Natural killer cell (primary cell): Measurements from ENCODE around the gene CCR5AS.
A peak's percentile ranks its signal among the peaks of the same experiment; 100 is the strongest.

Experiments used
- ATAC-seq, 3 donors: fragments of 150-1000 bp in 2 of 3; fragments of 200-7000 bp in 1 of 3; cut with Tn5 transposase; 1 replicate in 1 of 3; 2 replicates in 2 of 3; pipeline ENCODE4 v1.10.0; 2021; ENCODE audit warnings: mild to moderate bottlenecking in 2 of 3, moderate library complexity in 2 of 3
- DNase-seq, 2 donors: peaks; one replicate each; pipeline versions ENCODE4 v3.0.0 to v3.0.0-alpha.2; 2013 to 2021; ENCODE audit warnings: mixed read lengths in 1 of 2
- H3K27ac ChIP-seq: one replicate; pipeline ENCODE4 v1.5.1; 2013; ENCODE audit warnings: mild to moderate bottlenecking, low read length
- H3K27me3 ChIP-seq: one replicate; pipeline ENCODE4 v1.6.1; 2013; ENCODE audit warnings: low read length; ENCODE audit not compliant: control insufficient read depth, insufficient read depth
- H3K36me3 ChIP-seq: one replicate; pipeline ENCODE4 v1.6.1; 2013; ENCODE audit warnings: low read length; ENCODE audit not compliant: control insufficient read depth, insufficient read depth
- H3K4me1 ChIP-seq: one replicate; pipeline ENCODE4 v1.6.1; 2013; ENCODE audit warnings: low read length; ENCODE audit not compliant: control insufficient read depth, insufficient read depth
- H3K4me3 ChIP-seq: one replicate; pipeline ENCODE4 v1.5.1; 2013; ENCODE audit warnings: low read length
- H3K9me3 ChIP-seq: one replicate; pipeline ENCODE4 v1.6.1; 2013; ENCODE audit warnings: low read length; ENCODE audit not compliant: control insufficient read depth, insufficient read depth
- H3K27ac Mint-ChIP-seq, 2 donors: one replicate each; pipeline ENCODE4 v1.8.0; 2022; ENCODE audit warnings: mild to moderate bottlenecking in 2 of 2, mixed read lengths in 2 of 2, moderate library complexity in 1 of 2
- H3K27me3 Mint-ChIP-seq, 2 donors: one replicate each; pipeline ENCODE4 v1.8.0; 2022; ENCODE audit warnings: low read depth in 2 of 2, mixed read lengths in 2 of 2
- H3K36me3 Mint-ChIP-seq: one replicate; pipeline ENCODE4 v1.8.0; 2022; ENCODE audit warnings: mixed read lengths
- H3K4me1 Mint-ChIP-seq, 2 donors: one replicate each; pipeline ENCODE4 v1.8.0; 2022; ENCODE audit warnings: mixed read lengths in 2 of 2
- H3K4me3 Mint-ChIP-seq: one replicate; pipeline ENCODE4 v1.8.0; 2022; ENCODE audit warnings: mild to moderate bottlenecking, moderate library complexity, mixed read lengths
- H3K9me3 Mint-ChIP-seq, 2 donors: one replicate each; pipeline ENCODE4 v1.8.0; 2022; ENCODE audit warnings: mixed read lengths in 2 of 2
- WGBS: methylation state at CpG from one replicate; pipeline ENCODE4 v1.1.7; 2013; ENCODE audit warnings: missing lambda C conversion rate; ENCODE audit not compliant: insufficient coverage; 5-methylcytosine and 5-hydroxymethylcytosine counted together
- intact Hi-C: fragments of 100-400 bp; cut with micrococcal nuclease; formaldehyde crosslinking; loops from one replicate; pipeline ENCODE4 v1.14.2; 2022
- TF ChIP-seq, protein P1 (sequence below): fragments of 200-600 bp; IDR thresholded peaks from one replicate; pipeline ENCODE4 v1.8.0; 2022; ENCODE audit warnings: antibody characterized with exemption

Gene CCR5AS

DNA sequence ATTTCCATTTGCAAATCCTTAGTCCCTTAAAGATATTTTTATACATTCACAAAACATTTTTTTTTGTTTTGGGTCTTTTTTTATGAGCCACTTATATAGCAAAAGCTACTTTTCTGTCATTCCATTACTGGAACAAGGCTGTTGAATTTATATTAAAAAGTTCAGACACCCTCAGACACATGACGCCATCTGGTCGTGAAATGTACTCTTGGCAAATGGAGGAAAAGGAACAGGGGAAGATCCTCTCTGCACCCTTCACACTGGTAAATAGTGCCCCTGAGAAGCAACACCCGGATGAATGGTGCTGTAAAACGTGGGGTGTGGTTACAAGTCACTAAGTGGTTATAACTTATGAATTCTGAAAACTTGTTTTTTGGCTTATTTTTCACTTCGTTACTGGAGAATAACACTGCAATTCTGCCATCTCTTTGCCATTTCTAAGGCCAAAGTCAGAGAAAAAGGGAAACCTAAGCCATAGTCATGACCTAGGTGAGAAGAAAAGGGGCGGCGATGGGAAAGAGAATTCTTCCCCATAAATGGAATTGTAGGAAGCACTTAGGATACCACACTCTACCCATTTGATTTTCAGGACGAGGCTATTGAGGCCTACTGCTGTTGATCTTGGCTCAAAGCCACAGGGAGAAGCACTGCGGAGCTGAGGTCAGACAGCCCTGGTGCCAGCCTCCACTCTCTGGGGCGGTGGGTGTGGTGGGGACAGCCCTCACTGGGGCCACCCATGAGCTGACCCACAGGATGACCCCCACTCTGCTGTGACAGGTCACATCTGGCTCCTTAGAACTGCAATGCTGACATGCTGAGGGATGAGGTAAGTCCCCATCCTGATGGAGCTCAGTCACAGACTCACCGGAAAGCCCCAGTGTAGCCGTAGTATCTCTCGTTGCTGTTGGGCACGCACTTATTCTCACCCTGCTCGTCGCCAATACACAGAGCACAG is 36.0 kb upstream of the CCR5AS start:
- peaks cover 0 to 2% of the 10 kb centered on the region in 2 donors for H3K27me3 Mint-ChIP-seq
- no peaks in the 10 kb centered on the region for H3K27me3 ChIP-seq
- H3K36me3 Mint-ChIP-seq: no peaks in the 10 kb centered on the region
- TF ChIP-seq, protein P1, sequence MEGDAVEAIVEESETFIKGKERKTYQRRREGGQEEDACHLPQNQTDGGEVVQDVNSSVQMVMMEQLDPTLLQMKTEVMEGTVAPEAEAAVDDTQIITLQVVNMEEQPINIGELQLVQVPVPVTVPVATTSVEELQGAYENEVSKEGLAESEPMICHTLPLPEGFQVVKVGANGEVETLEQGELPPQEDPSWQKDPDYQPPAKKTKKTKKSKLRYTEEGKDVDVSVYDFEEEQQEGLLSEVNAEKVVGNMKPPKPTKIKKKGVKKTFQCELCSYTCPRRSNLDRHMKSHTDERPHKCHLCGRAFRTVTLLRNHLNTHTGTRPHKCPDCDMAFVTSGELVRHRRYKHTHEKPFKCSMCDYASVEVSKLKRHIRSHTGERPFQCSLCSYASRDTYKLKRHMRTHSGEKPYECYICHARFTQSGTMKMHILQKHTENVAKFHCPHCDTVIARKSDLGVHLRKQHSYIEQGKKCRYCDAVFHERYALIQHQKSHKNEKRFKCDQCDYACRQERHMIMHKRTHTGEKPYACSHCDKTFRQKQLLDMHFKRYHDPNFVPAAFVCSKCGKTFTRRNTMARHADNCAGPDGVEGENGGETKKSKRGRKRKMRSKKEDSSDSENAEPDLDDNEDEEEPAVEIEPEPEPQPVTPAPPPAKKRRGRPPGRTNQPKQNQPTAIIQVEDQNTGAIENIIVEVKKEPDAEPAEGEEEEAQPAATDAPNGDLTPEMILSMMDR: peak; percentile 69
- H3K4me3 Mint-ChIP-seq: no peak overlapping the region
- intact Hi-C loops: loop anchor here (5.0 kb wide), 2 partner anchors 236 to 346 kb away; partner anchors contain the start of gene CCR1
- H3K4me1 Mint-ChIP-seq: peaks cover 26% of the 10 kb centered on the region in 2 donors
- H3K9me3 Mint-ChIP-seq: no peaks in the 10 kb centered on the region
- ATAC-seq (peak; percentile 13 to 54 (median 20)), DNase-seq (peak in 1 of 2 donors; percentile 72)
- no peak overlapping the region for H3K4me3 ChIP-seq
- H3K9me3 ChIP-seq: no peaks in the 10 kb centered on the region
- H3K27ac Mint-ChIP-seq: no peak overlapping the region
- H3K36me3 ChIP-seq: no peaks in the 10 kb centered on the region
- H3K4me1 ChIP-seq: peaks cover 9% of the 10 kb centered on the region
- no peak overlapping the region for H3K27ac ChIP-seq
- 84% methylated on average over 13 of the region's 16 CpGs for WGBS

DNA sequence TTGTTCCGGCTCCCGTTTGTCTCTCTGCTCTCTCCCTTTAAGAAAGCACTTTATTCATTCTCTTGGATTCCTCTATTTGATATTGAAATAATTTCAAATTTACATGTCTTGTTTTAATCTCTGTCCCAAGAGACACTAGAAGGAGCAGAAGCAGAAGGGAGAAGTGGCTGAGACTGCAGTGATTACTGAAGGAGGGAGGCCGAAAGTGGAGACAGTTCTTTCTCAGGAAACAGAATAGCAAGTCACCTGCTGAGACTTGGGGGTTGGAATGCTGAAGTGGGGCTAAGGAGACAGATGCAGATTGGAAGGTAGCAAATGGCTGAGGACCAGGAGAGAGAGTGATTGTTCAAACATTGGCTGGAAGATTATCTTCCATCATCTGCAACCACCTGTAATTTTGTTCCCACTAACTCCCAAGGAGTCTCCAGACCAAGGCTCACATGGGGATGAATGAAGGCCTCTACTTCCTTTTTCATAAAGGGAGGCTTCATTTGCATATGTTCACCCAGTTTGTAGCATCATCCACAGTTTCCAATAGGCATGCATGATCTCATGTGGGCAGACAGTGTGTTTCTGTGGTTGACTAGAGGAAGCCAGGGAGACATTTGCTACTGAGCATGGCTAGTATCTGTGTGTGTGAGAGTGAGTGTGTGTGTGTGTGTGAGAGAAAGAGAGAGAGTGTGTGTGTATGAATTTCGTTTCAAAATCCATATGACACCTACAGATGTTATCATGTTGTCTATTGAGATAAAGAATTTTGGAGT is 33.8 kb upstream of the CCR5AS start:
- Histone ChIP-seq H3K4me1 (peaks cover 9% of the 10 kb centered on the region), H3K9me3 (no peaks in the 10 kb centered on the region), H3K27ac (no peak overlapping the region), H3K27me3 (no peaks in the 10 kb centered on the region), H3K36me3 (no peaks in the 10 kb centered on the region), H3K4me3 (no peak overlapping the region)
- Mint-ChIP-seq H3K4me1 (peaks cover 26% of the 10 kb centered on the region in 2 donors), H3K27ac (peak overlapping the region; percentile 68 to 75), H3K36me3 (no peaks in the 10 kb centered on the region), H3K27me3 (peaks cover 0 to 2% of the 10 kb centered on the region in 2 donors), H3K9me3 (no peaks in the 10 kb centered on the region), H3K4me3 (peak overlapping the region; percentile 65)
- intact Hi-C loops: loop anchor here (5.0 kb wide), 2 partner anchors 233 to 343 kb away; partner anchors contain the start of gene CCR1
- 69% methylated on average over 1 of the region's 4 CpGs for WGBS
- peak; percentile 87 to 90 (median 88) for ATAC-seq
- peak in 1 of 2 donors; percentile 73 for DNase-seq
- TF ChIP-seq, protein P1: no peak

GRCh38 chr3:46438831-46439230 is 32.0 kb upstream of the CCR5AS start:
- no peaks in the 10 kb centered on the region for H3K27me3 ChIP-seq
- Mint-ChIP-seq H3K36me3 (no peaks in the 10 kb centered on the region), H3K27me3 (peaks cover 0 to 2% of the 10 kb centered on the region in 2 donors), H3K4me1 (peaks cover 26% of the 10 kb centered on the region in 2 donors), H3K4me3 (no peak overlapping the region), H3K27ac (no peak overlapping the region), H3K9me3 (no peaks in the 10 kb centered on the region)
- H3K36me3 ChIP-seq: no peaks in the 10 kb centered on the region
- TF ChIP-seq, protein P1: no peak
- WGBS: 83% methylated on average over 3 of the region's 3 CpGs
- no peak overlapping the region for H3K4me3 ChIP-seq
- DNase-seq (no peak), ATAC-seq (no peak)
- intact Hi-C loops: loop anchor here (5.0 kb wide), 1 partner anchor 162 kb away; no protein-coding TSS in a partner anchor
- no peaks in the 10 kb centered on the region for H3K9me3 ChIP-seq
- H3K4me1 ChIP-seq: peaks cover 9% of the 10 kb centered on the region
- H3K27ac ChIP-seq: no peak overlapping the region
